BJ (cell line): ENCODE data around the gene RIOX2. TPM values are rescaled to one million over a fixed set of nuclear protein-coding genes. Genes with fewer than 3 reads are reported as not detected.

Source experiments
- CTCF ChIA-PET: fragments of 350-600 bp; formaldehyde crosslinking; extraction: SDS; loops from one replicate; lab custom pipeline; 2021; ENCODE audit warnings: antibody characterized with exemption, inconsistent platforms; lab: Yijun Ruan, JAX
- POLR2A ChIA-PET: fragments of 300-600 bp; sonication (Branson Sonifier 250); formaldehyde crosslinking; extraction: SDS; loops from one replicate; lab custom pipeline; 2021; ENCODE audit warnings: antibody characterized with exemption; lab: Charles Lee
- DNase-seq: peaks from one replicate; pipeline ENCODE4 v3.0.0-alpha.2; 2011; ENCODE audit warnings: low read depth
- H3K27me3 ChIP-seq: 2 replicates; pipeline ENCODE4 v1.6.0; 2011; ENCODE audit warnings: low read length; ENCODE audit not compliant: control insufficient read depth, insufficient read depth
- H3K36me3 ChIP-seq: 2 replicates; pipeline ENCODE4 v1.5.1; 2011; ENCODE audit warnings: low read length; ENCODE audit not compliant: control insufficient read depth, insufficient read depth
- H3K4me3 ChIP-seq: 2 replicates; pipeline ENCODE4 v1.5.1; 2011; ENCODE audit warnings: low read depth, mild to moderate bottlenecking, control low read depth, low read length
- CTCF ChIP-seq: IDR thresholded peaks from 2 replicates; pipeline ENCODE4 v1.5.1; 2011; ENCODE audit warnings: low read depth, mild to moderate bottlenecking, control low read depth, inconsistent platforms, low read length, moderate library complexity; ENCODE audit not compliant: insufficient read depth
- polyA plus RNA-seq: library from polyadenylated mRNA; depleted of rRNA; stranded (reverse); fragments of >200 nt; gene quantifications from 2 replicates; pipeline ENCODE4 v1.2.3, GENCODE V29; 2011; rRNA removed

The RIOX2 gene
- polyA plus RNA-seq, 1 experiment: 19.6 TPM

GRCh38 chr3:97892852-97893251 is 79.4 kb downstream of the RIOX2 start:
- no peak for DNase-seq
- POLR2A ChIA-PET: no interaction called here
- H3K36me3 ChIP-seq: peaks cover 2% of the 10 kb centered on the region
- CTCF ChIA-PET: no interaction called here
- no peak for TF ChIP-seq CTCF
- H3K27me3 ChIP-seq: no peaks in the 10 kb centered on the region
- H3K4me3 ChIP-seq: no peak overlapping the region

Other genes starting within 250 kb of the RIOX2 start
- gene ARL6, start 207.7 kb downstream of the RIOX2 start, polyA plus RNA-seq: 2.0 and 4.8 TPM in 2 replicates
- 4.1 and 6.6 TPM in 2 replicates for gene CRYBG3, start 150.4 kb downstream of the RIOX2 start, polyA plus RNA-seq
- gene GABRR3, start 62.9 kb upstream of the RIOX2 start, polyA plus RNA-seq: not detected in 2 replicates
- gene OR5AC2, start 114.7 kb upstream of the RIOX2 start, polyA plus RNA-seq: not detected in 2 replicates
- not detected in 2 replicates for gene OR5H1, start 158.3 kb upstream of the RIOX2 start, polyA plus RNA-seq
- gene OR5H14, start 175.0 kb upstream of the RIOX2 start, polyA plus RNA-seq: not detected in 2 replicates
- gene OR5H15, start 194.3 kb upstream of the RIOX2 start, polyA plus RNA-seq: not detected in 2 replicates